SK-N-SH treated with all-trans-retinoic acid at 6 μM for 48 hours (cell line): Measurements from ENCODE around the gene GRB14.

Experiments
- RARB ChIP-seq: fragments of 250-450 bp; sonication (Bioruptor Pico); IDR thresholded peaks from 2 replicates; pipeline ENCODE4 v1.8.0; 2021; ENCODE audit warnings: mild to moderate bottlenecking, moderate library complexity
- SNAI2 ChIP-seq: fragments of 250-450 bp; sonication (Bioruptor Pico); IDR thresholded peaks from 2 replicates; pipeline ENCODE4 v1.5.0; 2020; ENCODE audit warnings: mild to moderate bottlenecking, moderate library complexity
- ZC3H10 ChIP-seq: fragments of 250-450 bp; sonication (Bioruptor Pico); IDR thresholded peaks from 2 replicates; pipeline ENCODE4 v1.5.1; 2021; ENCODE audit warnings: mild to moderate bottlenecking, moderate library complexity
- ZFP3 ChIP-seq: fragments of 250-450 bp; sonication (Bioruptor Pico); IDR thresholded peaks from 2 replicates; pipeline ENCODE4 v1.5.0; 2020; ENCODE audit warnings: mild to moderate bottlenecking, moderate library complexity
- ZFP30 ChIP-seq: fragments of 450-650 bp; formaldehyde crosslinking; IDR thresholded peaks from 2 replicates; pipeline ENCODE4 v1.5.0; 2022; ENCODE audit warnings: mild to moderate bottlenecking, moderate library complexity
- ZNF565 ChIP-seq: fragments of 450-650 bp; formaldehyde crosslinking; conservative IDR thresholded peaks from 2 replicates; pipeline ENCODE4 v1.5.0; 2020; ENCODE audit warnings: low read depth, mild to moderate bottlenecking, moderate library complexity

DNA sequence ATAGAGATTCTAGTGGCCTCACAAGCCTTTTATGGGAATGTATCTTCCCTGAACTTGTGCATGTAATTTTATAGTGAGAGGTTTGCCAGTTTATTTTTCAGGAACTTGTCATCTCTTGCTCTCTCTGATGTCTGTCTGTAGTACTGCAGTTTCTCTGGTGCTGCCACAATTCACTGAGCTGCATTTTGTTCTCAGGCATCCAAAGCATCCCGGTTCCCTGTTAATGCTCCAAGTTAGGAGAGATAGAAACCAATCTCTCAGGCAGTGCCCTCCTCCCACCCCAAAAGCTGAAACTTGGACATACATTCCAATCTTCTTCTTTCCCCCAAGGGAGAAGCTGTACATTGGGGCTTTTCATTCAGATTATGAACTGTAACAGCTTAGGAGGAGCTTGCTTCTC, 30.1 kb upstream of the GRB14 start:
- TF ChIP-seq ZFP3 (no peak), ZC3H10 (no peak), SNAI2 (CRISPR knock-in tag) (no peak), ZNF565 (CRISPR knock-in tag) (no peak), RARB (CRISPR knock-in tag) (no peak), ZFP30 (no peak)
